PFSK-1 (cell line): ENCODE results near the gene HBA1.

Source experiments
- SIN3A ChIP-seq: IDR thresholded peaks from 2 replicates; pipeline ENCODE4 v1.6.1; 2012; ENCODE audit warnings: mild to moderate bottlenecking, low read length, moderate library complexity, borderline replicate concordance; ENCODE audit not compliant: insufficient read depth
- TF ChIP-seq, protein P1 (sequence below), 2 experiments: IDR thresholded peaks; 2 replicates each; pipeline versions ENCODE4 v1.6.1 to v1.8.0; 2011 to 2012; ENCODE audit warnings: low read depth in 2 of 2, low read length in 2 of 2, control low read depth in 1 of 2, inconsistent platforms in 1 of 2, mild to moderate bottlenecking in 1 of 2, moderate library complexity in 1 of 2; ENCODE audit not compliant: insufficient read depth in 1 of 2

DNA sequence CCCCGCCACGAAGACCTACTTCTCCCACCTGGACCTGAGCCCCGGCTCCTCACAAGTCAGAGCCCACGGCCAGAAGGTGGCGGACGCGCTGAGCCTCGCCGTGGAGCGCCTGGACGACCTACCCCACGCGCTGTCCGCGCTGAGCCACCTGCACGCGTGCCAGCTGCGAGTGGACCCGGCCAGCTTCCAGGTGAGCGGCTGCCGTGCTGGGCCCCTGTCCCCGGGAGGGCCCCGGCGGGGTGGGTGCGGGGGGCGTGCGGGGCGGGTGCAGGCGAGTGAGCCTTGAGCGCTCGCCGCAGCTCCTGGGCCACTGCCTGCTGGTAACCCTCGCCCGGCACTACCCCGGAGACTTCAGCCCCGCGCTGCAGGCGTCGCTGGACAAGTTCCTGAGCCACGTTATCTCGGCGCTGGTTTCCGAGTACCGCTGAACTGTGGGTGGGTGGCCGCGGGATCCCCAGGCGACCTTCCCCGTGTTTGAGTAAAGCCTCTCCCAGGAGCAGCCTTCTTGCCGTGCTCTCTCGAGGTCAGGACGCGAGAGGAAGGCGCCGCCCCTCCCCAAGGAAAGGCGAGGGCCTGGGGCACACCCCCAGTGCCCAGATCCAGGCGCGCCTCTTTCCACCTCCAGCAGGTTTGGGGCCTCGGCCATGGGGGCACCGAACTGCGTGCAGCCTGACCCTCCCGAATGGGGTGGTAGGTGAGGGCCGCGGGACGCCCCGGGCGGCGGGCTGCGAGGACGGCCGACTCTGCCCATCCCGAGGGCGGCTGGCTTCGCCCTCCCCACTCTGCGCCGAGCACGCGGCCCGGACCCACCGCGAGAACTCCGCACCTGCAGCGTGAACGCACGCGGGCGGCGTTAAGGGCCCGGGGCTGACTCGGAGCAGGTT lies 4.4 kb downstream of the HBA1 start:
- TF ChIP-seq, protein P1, sequence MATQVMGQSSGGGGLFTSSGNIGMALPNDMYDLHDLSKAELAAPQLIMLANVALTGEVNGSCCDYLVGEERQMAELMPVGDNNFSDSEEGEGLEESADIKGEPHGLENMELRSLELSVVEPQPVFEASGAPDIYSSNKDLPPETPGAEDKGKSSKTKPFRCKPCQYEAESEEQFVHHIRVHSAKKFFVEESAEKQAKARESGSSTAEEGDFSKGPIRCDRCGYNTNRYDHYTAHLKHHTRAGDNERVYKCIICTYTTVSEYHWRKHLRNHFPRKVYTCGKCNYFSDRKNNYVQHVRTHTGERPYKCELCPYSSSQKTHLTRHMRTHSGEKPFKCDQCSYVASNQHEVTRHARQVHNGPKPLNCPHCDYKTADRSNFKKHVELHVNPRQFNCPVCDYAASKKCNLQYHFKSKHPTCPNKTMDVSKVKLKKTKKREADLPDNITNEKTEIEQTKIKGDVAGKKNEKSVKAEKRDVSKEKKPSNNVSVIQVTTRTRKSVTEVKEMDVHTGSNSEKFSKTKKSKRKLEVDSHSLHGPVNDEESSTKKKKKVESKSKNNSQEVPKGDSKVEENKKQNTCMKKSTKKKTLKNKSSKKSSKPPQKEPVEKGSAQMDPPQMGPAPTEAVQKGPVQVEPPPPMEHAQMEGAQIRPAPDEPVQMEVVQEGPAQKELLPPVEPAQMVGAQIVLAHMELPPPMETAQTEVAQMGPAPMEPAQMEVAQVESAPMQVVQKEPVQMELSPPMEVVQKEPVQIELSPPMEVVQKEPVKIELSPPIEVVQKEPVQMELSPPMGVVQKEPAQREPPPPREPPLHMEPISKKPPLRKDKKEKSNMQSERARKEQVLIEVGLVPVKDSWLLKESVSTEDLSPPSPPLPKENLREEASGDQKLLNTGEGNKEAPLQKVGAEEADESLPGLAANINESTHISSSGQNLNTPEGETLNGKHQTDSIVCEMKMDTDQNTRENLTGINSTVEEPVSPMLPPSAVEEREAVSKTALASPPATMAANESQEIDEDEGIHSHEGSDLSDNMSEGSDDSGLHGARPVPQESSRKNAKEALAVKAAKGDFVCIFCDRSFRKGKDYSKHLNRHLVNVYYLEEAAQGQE (IDR thresholded peaks at IDR 0.05; ENCODE audit: insufficient read depth in 1 of 2, low read depth in 2 of 2, low read length in 2 of 2) = peak in 1 of 2 experiments; percentile 35; a peak in 2 of 4 replicates
- no peak for TF ChIP-seq SIN3A
